ENCODE measurements around the gene GOLGA3. TPM values are rescaled to one million over a fixed set of nuclear protein-coding genes. Genes with fewer than 3 reads are reported as not detected.

GOLGA3 gene
- total and polyA plus RNA-seq, 9 of the 15 experiments (the other 6 are each of a cell fraction or from before 2014, with no cell fraction given): 1.9 to 48.1 (median 18.4) TPM

- no peak for TF ChIP-seq BCLAF1 (IDR thresholded peaks at IDR 0.05; ENCODE audit: borderline replicate concordance in 1 of 2, control insufficient read depth in 1 of 2, low read depth in 2 of 2, low read length in 1 of 2)
These were observed 87.0 kb downstream of the GOLGA3 start (continued) for GRCh38 chr12:132741620-132742019.

- Histone ChIP-seq H3K4me2 (ENCODE audit: insufficient read depth, low read length) (no peak overlapping the region), H3K79me2 (ENCODE audit: control insufficient read depth, insufficient read depth, low read length) (peaks cover 14% of the 10 kb centered on the region; the same call in 2 of the 3 replicates), H3K4me3 (no peak overlapping the region), H3K36me3 (ENCODE audit: control insufficient read depth, insufficient read depth, low read length) (peaks cover 89% of the 10 kb centered on the region), H3K27ac (ENCODE audit: extremely low read depth, low read depth, low read length) (no peak overlapping the region), H3K9me1 (ENCODE audit: control insufficient read depth, insufficient read depth, low read length) (no peaks in the 10 kb centered on the region), H3K9ac (ENCODE audit: insufficient read depth in 1 of 2, low read depth in 2 of 2, low read length in 2 of 2) (no peak overlapping the region), H3K27me3 (ENCODE audit: control insufficient read depth in 2 of 2, insufficient read depth in 2 of 2, low read length in 2 of 2) (no peaks in the 10 kb centered on the region), H4K20me1 (replicated peaks; ENCODE audit: control insufficient read depth, insufficient read depth, low read length) (no peaks in the 10 kb centered on the region), H2AFZ (ENCODE audit: low read depth, low read length) (no peak overlapping the region), H3K9me3 (replicated peaks; ENCODE audit: control insufficient read depth, insufficient read depth, low read depth, low read length) (no peaks in the 10 kb centered on the region), H3K4me1 (replicated peaks in 1 of 2; ENCODE audit: control insufficient read depth in 2 of 2, insufficient read depth in 2 of 2, low read length in 2 of 2) (no peaks in the 10 kb centered on the region)
- DNase-seq (ENCODE audit: extremely low read depth in 1 of 4, low spot score in 3 of 4) (no peak), ATAC-seq (no peak), FAIRE-seq (no peak)
- POLR2A ChIA-PET: interaction anchor here (0.6 to 2.0 kb wide), 4 partner anchors 10 to 22 kb away, joined by 3 to 7 read pairs (median 4); no protein-coding TSS in a partner anchor
- CTCF ChIA-PET (ENCODE audit: low intra/inter-chr PET ratio): no interaction called here
- WGBS (ENCODE audit: insufficient coverage, low coverage, missing lambda C conversion rate): 93% methylated on average over 6 of the region's 11 CpGs
- in situ Hi-C loops (cut with MboI): no loop called here
- intact Hi-C loops (cut with micrococcal nuclease): no loop called here
- BruUV-seq (replicated peaks): no TSS peak
- no peak for TF ChIP-seq HEY1 (CRISPR knock-in tag; IDR thresholded peaks at IDR 0.05; ENCODE audit: borderline replicate concordance)
- no peak for TF ChIP-seq HNRNPK (IDR thresholded peaks at IDR 0.05; ENCODE audit: low read depth, low read length, poor library complexity, severe bottlenecking)
- TF ChIP-seq CREB3 (tag; conservative IDR thresholded peaks at IDR 0.05; ENCODE audit: low read depth): no peak
- no peak for TF ChIP-seq ZKSCAN8 (CRISPR knock-in tag; IDR thresholded peaks at IDR 0.05)
- TF ChIP-seq ZNF445 (CRISPR knock-in tag; IDR thresholded peaks at IDR 0.05; ENCODE audit: low read depth): no peak
- TF ChIP-seq MYNN (IDR thresholded peaks at IDR 0.05): no peak
- no peak for TF ChIP-seq MYNN (CRISPR knock-in tag; IDR thresholded peaks at IDR 0.05)
- no peak for TF ChIP-seq HDAC6 (IDR thresholded peaks at IDR 0.05; ENCODE audit: low read depth, low read length)
- TF ChIP-seq CREBBP (IDR thresholded peaks at IDR 0.05; ENCODE audit: low read depth, low read length): no peak
- TF ChIP-seq ZNF449 (CRISPR knock-in tag; IDR thresholded peaks at IDR 0.05): no peak
- TF ChIP-seq ZNF253 (CRISPR knock-in tag; conservative IDR thresholded peaks at IDR 0.05): no peak
- no peak for TF ChIP-seq THRB (CRISPR knock-in tag; conservative IDR thresholded peaks at IDR 0.05)
These were observed 88.0 kb downstream of the GOLGA3 start for GRCh38 chr12:132740652-132741051.
